Measurements from ENCODE around the gene SLC26A1. TPM values are rescaled to one million over a fixed set of nuclear protein-coding genes. Genes with fewer than 3 reads are reported as not detected.

The SLC26A1 gene
- total and polyA plus RNA-seq, 2 of the 13 experiments (the other 11 are each of a cell fraction or from before 2014, with no cell fraction given): 5.4 to 22.9 TPM

DNA sequence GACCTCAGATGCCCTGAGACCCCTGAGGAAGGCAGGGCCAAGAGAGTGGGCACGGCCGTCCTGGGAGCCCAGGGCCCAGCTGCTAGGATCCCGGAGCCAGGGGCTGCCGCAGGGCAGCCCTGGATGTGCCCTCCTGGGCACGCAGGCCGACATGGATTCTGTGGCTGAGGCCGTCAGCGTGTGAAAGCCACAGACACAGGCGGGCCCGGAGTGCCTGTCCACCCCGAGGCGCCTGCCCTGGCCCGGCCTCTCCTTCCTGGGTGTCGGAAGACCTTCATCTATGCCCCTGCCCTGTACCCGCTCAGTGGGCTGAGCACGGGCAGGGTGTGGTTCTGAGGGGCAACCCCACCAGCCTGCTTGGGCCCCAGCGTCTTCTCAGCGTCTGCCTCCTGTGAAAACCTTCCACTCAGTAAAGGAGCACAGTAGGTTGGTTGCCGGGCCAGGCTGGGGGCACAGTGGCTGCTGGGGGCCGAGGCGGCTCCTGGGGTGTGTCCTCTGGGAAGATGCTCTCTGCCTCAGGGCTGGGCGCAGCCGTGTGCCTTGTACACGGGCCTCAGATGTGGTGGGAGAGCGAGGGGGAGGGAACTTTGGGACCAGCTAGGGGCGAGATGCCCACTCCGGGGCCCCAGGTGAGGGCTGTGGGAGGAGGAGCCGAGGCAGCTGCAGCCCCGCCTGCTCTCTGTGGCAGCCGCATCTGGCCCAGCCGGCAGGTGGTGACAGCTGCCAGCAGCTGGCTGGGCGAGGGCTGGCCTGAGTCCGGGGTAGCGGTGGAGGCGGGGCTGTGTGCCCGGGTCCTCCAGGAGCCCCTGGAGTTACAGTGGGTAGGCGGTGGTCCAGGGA lies 39.0 kb upstream of the SLC26A1 start:
- BruUV-seq (replicated peaks): no TSS peak
- no peak for DNase-seq (ENCODE audit: low spot score)
- H3K79me2 ChIP-seq (ENCODE audit: insufficient read depth, low read length): no peaks in the 10 kb centered on the region
- peaks cover 37 to 86% of the 10 kb centered on the region in 2 experiments for H3K27me3 ChIP-seq (ENCODE audit: control insufficient read depth in 1 of 2, insufficient read depth in 2 of 2, low read length in 2 of 2)
- no peak overlapping the region for H3K4me3 ChIP-seq (replicated peaks in 1 of 3; ENCODE audit: insufficient read depth in 1 of 3, low read depth in 2 of 3, low read length in 3 of 3)
- peaks cover 3% of the 10 kb centered on the region; the same call in 1 of the 2 replicates for H4K20me1 ChIP-seq (ENCODE audit: insufficient read depth, low read length)
- POLR2A ChIA-PET: no interaction called here
- no peaks in the 10 kb centered on the region for H3K9me3 ChIP-seq (ENCODE audit: low read length)
- intact Hi-C loops (cut with micrococcal nuclease; ENCODE audit: unreplicated experiment) (no loop called here), in situ Hi-C loops (cut with HindIII; ENCODE audit: extremely low pct_ligation_motif_present, low pct_unique_long_range_greater_than_20kb) (no loop called here)
- CTCF ChIA-PET (ENCODE audit: low intra/inter-chr PET ratio, low total read pairs): no interaction called here
- ATAC-seq: peak; percentile 5; the same call in 1 of the 3 replicates
- no peaks in the 10 kb centered on the region for H3K36me3 ChIP-seq (replicated peaks in 1 of 2; ENCODE audit: control insufficient read depth in 1 of 2, insufficient read depth in 2 of 2, low read length in 2 of 2)
- no peak overlapping the region for H3K9ac ChIP-seq (ENCODE audit: insufficient read depth, low read depth, low read length)
- no peak overlapping the region for H3K27ac ChIP-seq (ENCODE audit: extremely low read length, insufficient read depth, low read length)
- no peak for FAIRE-seq
- H2AFZ ChIP-seq (ENCODE audit: low read length): no peak overlapping the region
- 73% methylated on average over 2 of the region's 37 CpGs for WGBS (ENCODE audit: low lambda C conversion rate)
- H3K4me1 ChIP-seq (ENCODE audit: insufficient read depth, low read length): peaks cover 72% of the 10 kb centered on the region
- no peak overlapping the region for H3K4me2 ChIP-seq (ENCODE audit: low read depth, low read length)
- TF ChIP-seq POGZ (CRISPR knock-in tag; IDR thresholded peaks at IDR 0.05): no peak
- TF ChIP-seq TEF (CRISPR knock-in tag; IDR thresholded peaks at IDR 0.05): no peak
- TF ChIP-seq NBN (conservative IDR thresholded peaks at IDR 0.05): no peak
- TF ChIP-seq, protein P1, sequence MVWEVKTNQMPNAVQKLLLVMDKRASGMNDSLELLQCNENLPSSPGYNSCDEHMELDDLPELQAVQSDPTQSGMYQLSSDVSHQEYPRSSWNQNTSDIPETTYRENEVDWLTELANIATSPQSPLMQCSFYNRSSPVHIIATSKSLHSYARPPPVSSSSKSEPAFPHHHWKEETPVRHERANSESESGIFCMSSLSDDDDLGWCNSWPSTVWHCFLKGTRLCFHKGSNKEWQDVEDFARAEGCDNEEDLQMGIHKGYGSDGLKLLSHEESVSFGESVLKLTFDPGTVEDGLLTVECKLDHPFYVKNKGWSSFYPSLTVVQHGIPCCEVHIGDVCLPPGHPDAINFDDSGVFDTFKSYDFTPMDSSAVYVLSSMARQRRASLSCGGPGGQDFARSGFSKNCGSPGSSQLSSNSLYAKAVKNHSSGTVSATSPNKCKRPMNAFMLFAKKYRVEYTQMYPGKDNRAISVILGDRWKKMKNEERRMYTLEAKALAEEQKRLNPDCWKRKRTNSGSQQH (CRISPR knock-in tag; IDR thresholded peaks at IDR 0.05; ENCODE audit: low read depth): no peak
- no peak for TF ChIP-seq ZNF160 (CRISPR knock-in tag; IDR thresholded peaks at IDR 0.05)
- TF ChIP-seq HNRNPL (IDR thresholded peaks at IDR 0.05; ENCODE audit: low read depth, low read length): peak; percentile 51; the same call in 1 of the 2 replicates
- no peak for TF ChIP-seq ZNF207 (IDR thresholded peaks at IDR 0.05; ENCODE audit: borderline replicate concordance)
- no peak for TF ChIP-seq U2AF2 (IDR thresholded peaks at IDR 0.05; ENCODE audit: low read depth, low read length)
- 0 out of 2 replicates have a peak, but pooled peaks have one; percentile 8 for TF ChIP-seq ZNF768 (CRISPR knock-in tag; IDR thresholded peaks at IDR 0.05)
- TF ChIP-seq MAFG (CRISPR knock-in tag; IDR thresholded peaks at IDR 0.05): no peak
- TF ChIP-seq SMAD9 (CRISPR knock-in tag; IDR thresholded peaks at IDR 0.05): no peak
- TF ChIP-seq ZNF781 (CRISPR knock-in tag; IDR thresholded peaks at IDR 0.05; ENCODE audit: borderline replicate concordance, not compliant biosample characterization): no peak
- TF ChIP-seq, protein P2, sequence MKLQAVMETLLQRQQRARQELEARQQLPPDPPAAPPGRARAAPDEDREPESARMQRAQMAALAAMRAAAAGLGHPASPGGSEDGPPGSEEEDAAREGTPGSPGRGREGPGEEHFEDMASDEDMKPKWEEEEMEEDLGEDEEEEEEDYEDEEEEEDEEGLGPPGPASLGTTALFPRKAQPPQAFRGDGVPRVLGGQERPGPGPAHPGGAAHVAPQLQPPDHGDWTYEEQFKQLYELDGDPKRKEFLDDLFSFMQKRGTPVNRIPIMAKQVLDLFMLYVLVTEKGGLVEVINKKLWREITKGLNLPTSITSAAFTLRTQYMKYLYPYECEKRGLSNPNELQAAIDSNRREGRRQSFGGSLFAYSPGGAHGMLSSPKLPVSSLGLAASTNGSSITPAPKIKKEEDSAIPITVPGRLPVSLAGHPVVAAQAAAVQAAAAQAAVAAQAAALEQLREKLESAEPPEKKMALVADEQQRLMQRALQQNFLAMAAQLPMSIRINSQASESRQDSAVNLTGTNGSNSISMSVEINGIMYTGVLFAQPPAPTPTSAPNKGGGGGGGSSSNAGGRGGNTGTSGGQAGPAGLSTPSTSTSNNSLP (IDR thresholded peaks at IDR 0.05; ENCODE audit: low read depth, low read length): no peak
- no peak for TF ChIP-seq ZNF235 (CRISPR knock-in tag; IDR thresholded peaks at IDR 0.05; ENCODE audit: borderline replicate concordance)
- TF ChIP-seq HDAC6 (IDR thresholded peaks at IDR 0.05; ENCODE audit: low read depth, low read length): no peak
- no peak for TF ChIP-seq CC2D1A (CRISPR knock-in tag; IDR thresholded peaks at IDR 0.05)
- no peak for TF ChIP-seq CHCHD3 (CRISPR knock-in tag; IDR thresholded peaks at IDR 0.05)
- no peak for TF ChIP-seq MED1 (CRISPR knock-in tag; IDR thresholded peaks at IDR 0.05)
- TF ChIP-seq CTCF (CRISPR knock-in tag; IDR thresholded peaks at IDR 0.05): peak; percentile 39
- TF ChIP-seq RAD21 (CRISPR knock-in tag; IDR thresholded peaks at IDR 0.05): peak; percentile 40; the same call in 1 of the 2 replicates

Data from HepG2 (cell line).